GM12878 (cell line): Measurements from ENCODE around the gene SELP.

Experiments
- CHD1 ChIP-seq: IDR thresholded peaks from 2 replicates; pipeline ENCODE4 v1.6.1; 2012; ENCODE audit warnings: low read depth, low read length, improper control_type of control experiment
- EP300 ChIP-seq, 2 experiments: fragments of 150-350 bp in 1 of 2; IDR thresholded peaks; 2 replicates each; pipeline ENCODE4 v1.6.1; 2011 to 2012; ENCODE audit warnings: low read depth in 2 of 2, low read length in 2 of 2, borderline replicate concordance in 1 of 2, improper control_type of control experiment in 1 of 2, inconsistent platforms in 1 of 2; ENCODE audit not compliant: control insufficient read depth in 1 of 2
- MAX ChIP-seq: IDR thresholded peaks from 2 replicates; pipeline ENCODE4 v1.6.1; 2012; ENCODE audit warnings: low read depth, low read length, improper control_type of control experiment
- USF1 ChIP-seq: IDR thresholded peaks from 2 replicates; pipeline ENCODE4 v1.6.1; 2011; ENCODE audit warnings: borderline replicate concordance, low read depth, mild to moderate bottlenecking, moderate library complexity, mixed read lengths, low read length; ENCODE audit not compliant: insufficient read depth; ENCODE audit errors: extremely low read length
- USF2 ChIP-seq: IDR thresholded peaks from 2 replicates; pipeline ENCODE4 v1.6.1; 2011; ENCODE audit warnings: low read depth, low read length, improper control_type of control experiment, borderline replicate concordance

GRCh38 chr1:169647512-169647911 is 17.6 kb upstream of the SELP start:
- TF ChIP-seq USF2 (no peak), CHD1 (no peak), MAX (no peak), USF1 (no peak), EP300 (IDR thresholded peaks at IDR 0.05; ENCODE audit: borderline replicate concordance in 1 of 2, control insufficient read depth in 1 of 2, low read depth in 2 of 2, low read length in 2 of 2) (no peak)
